Effector memory CD4-positive, alpha-beta T cell (primary cell): ENCODE data around the gene PRAF2.

Experiments used
- DNase-seq, 3 donors: peaks; one replicate each; pipeline ENCODE4 v3.0.0-alpha.2; 2020
- H3K27ac ChIP-seq: 2 replicates; pipeline ENCODE4 v1.7.0; 2013; ENCODE audit warnings: mild to moderate bottlenecking, low read length, moderate library complexity; ENCODE audit not compliant: insufficient read depth, poor library complexity, severe bottlenecking
- H3K27me3 ChIP-seq: replicated peaks from 2 replicates; pipeline ENCODE4 v1.7.0; 2013; ENCODE audit warnings: mild to moderate bottlenecking, low read length; ENCODE audit not compliant: insufficient read depth, control insufficient read depth, poor library complexity, severe bottlenecking
- H3K36me3 ChIP-seq: 2 replicates; pipeline ENCODE4 v1.7.0; 2013; ENCODE audit warnings: mild to moderate bottlenecking, low read length, moderate library complexity; ENCODE audit not compliant: control insufficient read depth, insufficient read depth
- H3K4me1 ChIP-seq: 2 replicates; pipeline ENCODE4 v1.7.0; 2013; ENCODE audit warnings: low read length, mild to moderate bottlenecking; ENCODE audit not compliant: control insufficient read depth, insufficient read depth, poor library complexity, severe bottlenecking
- H3K4me3 ChIP-seq: 2 replicates; pipeline ENCODE4 v1.7.0; 2013; ENCODE audit warnings: low read length, low read depth, mild to moderate bottlenecking; ENCODE audit not compliant: insufficient read depth, poor library complexity, severe bottlenecking
- H3K9me3 ChIP-seq: 2 replicates; pipeline ENCODE4 v1.7.0; 2013; ENCODE audit warnings: mild to moderate bottlenecking, low read length, moderate library complexity; ENCODE audit not compliant: control insufficient read depth

PRAF2 gene

DNA sequence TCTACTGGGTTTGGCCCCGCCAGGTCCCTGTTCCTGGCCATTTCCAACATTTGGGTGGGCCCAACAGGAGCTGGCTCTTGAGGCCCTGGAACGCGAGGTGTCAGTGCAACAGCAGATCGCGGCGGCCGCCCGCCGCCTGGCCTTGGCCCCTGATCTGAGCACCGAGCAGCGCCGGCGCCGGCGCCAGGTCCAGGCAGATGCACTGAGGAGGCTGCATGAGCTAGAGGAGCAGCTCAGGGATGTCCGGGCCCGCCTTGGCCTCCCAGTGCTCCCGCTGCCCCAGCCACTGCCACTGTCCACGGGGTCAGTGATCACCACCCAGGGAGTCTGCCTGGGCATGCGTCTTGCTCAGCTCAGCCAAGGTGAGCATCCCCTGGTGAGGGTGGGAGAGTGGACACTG is 9.5 kb downstream of the PRAF2 start:
- no peak overlapping the region for H3K4me3 ChIP-seq
- DNase-seq = no peak
- H3K36me3 ChIP-seq = no peaks in the 10 kb centered on the region
- H3K4me1 ChIP-seq = no peaks in the 10 kb centered on the region
- H3K27me3 ChIP-seq = no peaks in the 10 kb centered on the region
- no peak overlapping the region for H3K27ac ChIP-seq
- H3K9me3 ChIP-seq = no peaks in the 10 kb centered on the region

DNA sequence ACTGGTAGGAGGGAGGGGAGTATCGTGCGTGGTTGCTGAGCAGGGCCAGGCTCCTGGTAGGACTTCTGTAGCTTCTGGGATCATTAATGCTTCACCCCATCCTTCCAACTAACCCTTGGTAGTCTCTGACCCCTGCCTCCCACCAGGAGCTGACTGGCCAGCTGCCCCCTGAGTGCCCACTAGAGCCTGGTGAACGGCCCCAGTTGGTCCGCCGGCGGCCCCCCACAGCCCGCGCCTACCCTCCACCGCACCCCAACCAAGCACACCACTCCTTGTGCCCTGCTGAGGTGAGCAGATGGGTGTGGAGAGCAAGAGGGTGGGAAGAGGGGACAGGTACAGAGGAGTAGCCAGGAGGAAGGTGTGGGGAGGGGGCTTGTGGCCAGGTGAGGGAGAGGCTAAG is 10.1 kb downstream of the PRAF2 start:
- no peaks in the 10 kb centered on the region for H3K27me3 ChIP-seq
- no peaks in the 10 kb centered on the region for H3K36me3 ChIP-seq
- no peaks in the 10 kb centered on the region for H3K9me3 ChIP-seq
- DNase-seq = no peak
- no peaks in the 10 kb centered on the region for H3K4me1 ChIP-seq
- H3K27ac ChIP-seq = no peak overlapping the region
- no peak overlapping the region for H3K4me3 ChIP-seq

DNA sequence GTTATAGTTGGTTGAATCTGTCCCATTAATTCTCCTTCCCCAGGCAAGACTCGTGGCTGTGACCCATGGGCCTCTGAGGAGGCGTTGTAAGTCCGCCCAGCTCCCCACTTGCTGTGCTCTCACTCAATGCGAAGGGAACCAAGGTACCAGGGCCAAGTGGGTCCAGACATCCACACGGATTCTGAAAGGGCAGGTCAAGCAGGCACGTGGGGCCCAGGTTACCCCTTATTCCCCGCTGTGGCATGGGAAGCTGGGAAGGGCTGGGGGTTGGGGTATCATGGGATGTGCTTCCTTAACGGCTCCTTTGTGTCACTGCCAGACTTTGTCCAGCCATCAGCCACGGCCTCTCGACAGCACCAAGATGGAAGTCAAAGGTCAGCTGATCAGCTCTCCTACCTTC is 11.9 kb downstream of the PRAF2 start:
- H3K9me3 ChIP-seq = no peaks in the 10 kb centered on the region
- H3K27ac ChIP-seq = no peak overlapping the region
- no peak overlapping the region for H3K4me3 ChIP-seq
- H3K36me3 ChIP-seq = no peaks in the 10 kb centered on the region
- no peak for DNase-seq
- H3K4me1 ChIP-seq = no peaks in the 10 kb centered on the region
- no peaks in the 10 kb centered on the region for H3K27me3 ChIP-seq

GRCh38 chrX:49061490-49061889 is 12.3 kb downstream of the PRAF2 start:
- no peak for DNase-seq
- Histone ChIP-seq H3K27ac (no peak overlapping the region), H3K9me3 (no peaks in the 10 kb centered on the region), H3K4me1 (no peaks in the 10 kb centered on the region), H3K4me3 (no peak overlapping the region), H3K27me3 (no peaks in the 10 kb centered on the region), H3K36me3 (no peaks in the 10 kb centered on the region)

DNA sequence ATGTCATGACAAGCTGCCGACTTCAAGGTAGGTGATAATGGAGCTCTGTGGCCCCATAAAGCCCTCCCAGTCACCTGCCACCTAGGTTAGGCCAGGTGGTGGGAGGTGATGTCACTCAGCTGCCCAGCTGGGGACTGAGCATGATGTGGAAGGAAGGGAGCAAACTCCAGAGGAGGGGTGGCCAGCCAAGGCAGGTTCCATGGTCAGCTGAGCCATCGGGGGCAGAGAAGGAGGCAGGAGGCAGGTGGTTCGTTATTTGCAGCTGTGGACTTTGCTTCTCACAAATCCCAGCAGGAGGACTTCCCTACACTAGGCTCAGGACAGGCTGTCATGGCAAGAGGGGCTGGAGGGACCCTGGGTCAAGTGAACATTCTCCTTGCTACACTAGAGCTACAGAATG is 12.9 kb downstream of the PRAF2 start:
- H3K27me3 ChIP-seq = no peaks in the 10 kb centered on the region
- H3K27ac ChIP-seq = no peak overlapping the region
- no peaks in the 10 kb centered on the region for H3K9me3 ChIP-seq
- DNase-seq = no peak
- no peak overlapping the region for H3K4me3 ChIP-seq
- H3K4me1 ChIP-seq = no peaks in the 10 kb centered on the region
- no peaks in the 10 kb centered on the region for H3K36me3 ChIP-seq

GRCh38 chrX:49059681-49060085 is 14.1 kb downstream of the PRAF2 start:
- Histone ChIP-seq H3K9me3 (no peaks in the 10 kb centered on the region), H3K4me3 (no peak overlapping the region), H3K4me1 (no peaks in the 10 kb centered on the region), H3K27ac (no peak overlapping the region), H3K27me3 (no peaks in the 10 kb centered on the region), H3K36me3 (no peaks in the 10 kb centered on the region)
- DNase-seq = no peak

- Histone ChIP-seq H3K27me3 (no peaks in the 10 kb centered on the region), H3K9me3 (no peaks in the 10 kb centered on the region), H3K36me3 (no peaks in the 10 kb centered on the region), H3K4me1 (no peaks in the 10 kb centered on the region), H3K4me3 (no peak overlapping the region), H3K27ac (no peak overlapping the region)
- DNase-seq = no peak
These were observed 14.6 kb downstream of the PRAF2 start for GRCh38 chrX:49059201-49059600.

- no peak for DNase-seq
- no peaks in the 10 kb centered on the region for H3K36me3 ChIP-seq
- H3K4me1 ChIP-seq = no peaks in the 10 kb centered on the region
- H3K9me3 ChIP-seq = no peaks in the 10 kb centered on the region
- no peak within 1 kb of the TSS for H3K27ac ChIP-seq
- H3K27me3 ChIP-seq = no peaks in the 10 kb centered on the region
- H3K4me3 ChIP-seq = no peak within 1 kb of the TSS
These were observed 15.0 kb downstream of the PRAF2 start, which contains the start of gene CCDC120 for GRCh38 chrX:49058794-49059193. TSS of gene CCDC120 (plus strand) at chrX:49058999. CDS start at chrX:49062042, 3,043 bp downstream.

DNA sequence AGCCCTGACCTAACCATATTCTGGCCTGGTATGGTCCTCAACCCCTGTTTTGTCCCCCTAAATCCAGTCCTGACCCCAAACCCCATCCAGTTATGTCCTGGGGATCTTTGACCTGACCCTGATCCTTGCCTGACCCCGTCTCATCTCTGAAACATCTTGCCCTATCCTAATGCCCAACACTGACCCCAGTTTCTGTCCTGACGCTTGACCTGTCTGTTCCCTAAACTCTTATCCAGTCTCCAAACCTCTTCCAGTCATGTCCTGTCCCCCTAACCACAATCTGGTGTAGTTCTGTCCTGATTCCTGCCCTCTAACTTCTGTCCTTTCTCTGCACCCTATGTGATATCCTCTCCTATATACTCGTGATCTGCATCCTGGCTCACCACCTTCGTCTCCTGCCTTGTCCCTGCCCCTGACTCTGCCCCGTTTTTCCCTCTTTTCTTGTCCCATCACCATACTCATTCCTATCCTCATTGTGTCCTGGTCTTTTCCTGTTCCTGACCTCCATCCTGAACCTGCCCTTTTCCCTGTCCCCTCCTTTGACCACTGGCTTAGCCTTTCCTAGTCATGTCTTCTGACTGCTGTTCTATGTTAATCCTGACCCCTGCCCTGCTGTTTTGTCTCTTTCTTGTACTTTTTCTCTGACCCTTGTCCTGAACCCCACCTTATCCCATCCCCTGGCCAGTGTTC is 19.6 kb downstream of the PRAF2 start:
- no peak for DNase-seq
- Histone ChIP-seq H3K27me3 (no peaks in the 10 kb centered on the region), H3K9me3 (no peaks in the 10 kb centered on the region), H3K27ac (peak overlapping the region; percentile 80), H3K4me1 (no peaks in the 10 kb centered on the region), H3K36me3 (no peaks in the 10 kb centered on the region), H3K4me3 (peak overlapping the region; percentile 54)

DNA sequence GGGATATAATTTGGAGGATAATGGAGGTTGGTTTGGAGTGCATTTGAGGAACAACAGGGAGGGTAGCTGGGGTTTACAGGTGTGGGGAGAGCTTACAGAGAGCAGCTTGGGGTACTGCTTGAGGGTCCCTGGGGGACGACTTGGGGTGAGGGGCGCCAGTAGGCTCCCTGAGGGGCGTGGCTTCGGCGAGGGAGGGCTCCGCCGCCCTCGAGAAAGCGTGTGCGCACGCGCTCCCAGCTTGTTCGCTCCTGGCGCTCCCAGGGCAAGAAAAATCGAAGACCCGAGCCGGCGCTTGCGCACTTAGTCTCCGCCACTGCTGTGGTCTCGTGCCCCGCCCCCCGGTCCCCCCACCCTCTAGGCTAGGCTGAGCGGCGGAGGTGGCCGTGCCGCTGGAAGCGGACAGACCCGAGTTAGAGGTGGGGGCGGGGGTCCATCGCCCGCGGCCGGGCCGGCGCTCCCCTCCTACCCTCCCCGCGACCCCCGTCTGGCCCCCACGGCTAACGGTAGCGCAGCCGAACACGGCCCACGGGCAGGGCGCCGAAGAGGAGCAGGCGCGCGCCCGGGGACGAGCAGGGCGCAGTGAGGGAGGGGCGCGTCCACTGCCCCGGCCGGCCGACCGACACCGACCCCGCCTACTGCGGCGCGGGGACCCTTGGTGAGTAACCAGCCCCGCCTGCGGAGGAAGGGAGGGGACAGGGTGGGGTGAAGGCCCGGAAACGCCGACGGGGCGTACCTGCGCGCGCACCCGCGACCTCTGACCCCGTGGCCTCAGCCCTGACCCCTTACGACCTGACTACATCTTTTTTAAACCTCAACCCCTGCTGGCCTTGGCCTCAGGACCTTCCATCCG is 20.4 kb downstream of the PRAF2 start:
- H3K36me3 ChIP-seq = no peaks in the 10 kb centered on the region
- no peaks in the 10 kb centered on the region for H3K4me1 ChIP-seq
- H3K9me3 ChIP-seq = no peaks in the 10 kb centered on the region
- H3K27ac ChIP-seq = peak overlapping the region; percentile 80
- H3K4me3 ChIP-seq = peak overlapping the region; percentile 54
- DNase-seq = peak; percentile 29 to 47 (median 41)
- H3K27me3 ChIP-seq = no peaks in the 10 kb centered on the region
